Psoas muscle (tissue), 8 donors: ENCODE measurements around the gene PAQR4. TPM values are rescaled to one million over a fixed set of nuclear protein-coding genes. Genes with fewer than 3 reads are reported as not detected.
A peak's percentile ranks its signal among the peaks of the same experiment; 100 is the strongest.

Experiments
- ATAC-seq, 4 donors: fragments of 200-7000 bp; cut with Tn5 transposase; one replicate each; pipeline ENCODE4 v1.9.1; 2020; ENCODE audit warnings: moderate library complexity in 3 of 4, mild to moderate bottlenecking in 2 of 4
- DNase-seq, 2 donors: peaks; one replicate each; pipeline ENCODE4 v3.0.0-alpha.2; 2020
- H3K27ac ChIP-seq: fragments of 200-600 bp; one replicate; pipeline ENCODE4 v1.8.0; 2022
- H3K27me3 ChIP-seq, 3 donors: fragments of 200-600 bp in 1 of 3; one replicate each; pipeline versions ENCODE4 v1.6.1 to v1.8.0; 2013 to 2022; ENCODE audit warnings: low read length in 2 of 3, mild to moderate bottlenecking in 2 of 3, moderate library complexity in 1 of 3; ENCODE audit not compliant: insufficient read depth in 3 of 3
- H3K36me3 ChIP-seq, 2 donors: fragments of 200-600 bp in 1 of 2; one replicate each; pipeline versions ENCODE4 v1.6.1 to v1.8.0; 2013 to 2022; ENCODE audit warnings: low read depth in 1 of 2, mild to moderate bottlenecking in 1 of 2, moderate library complexity in 1 of 2; ENCODE audit not compliant: insufficient read depth in 1 of 2
- H3K4me1 ChIP-seq: fragments of 200-600 bp; one replicate; pipeline ENCODE4 v1.8.0; 2022
- H3K4me3 ChIP-seq: fragments of 200-600 bp; one replicate; pipeline ENCODE4 v1.8.0; 2022; ENCODE audit warnings: mild to moderate bottlenecking
- H3K9me3 ChIP-seq: fragments of 200-600 bp; one replicate; pipeline ENCODE4 v1.8.0; 2022
- WGBS, 3 donors: extraction: QIAGEN DNeasy Blood & Tissue Kit; methylation state at CpG; one replicate each; pipeline versions ENCODE4 v1.1.6 to v1.1.7; 2013; 5-methylcytosine and 5-hydroxymethylcytosine counted together
- intact Hi-C, 2 donors: fragments of 100-400 bp; cut with DNase I; formaldehyde crosslinking; loops; one replicate each; pipeline versions ENCODE4 v1.11.0 to v1.14.2; 2022
- polyA plus RNA-seq, 3 donors: library from polyadenylated mRNA; stranded (reverse); fragments of 200-250 nt; gene quantifications; one replicate each; pipeline ENCODE4 v1.2.3, GENCODE V29; 2013
- total RNA-seq, 4 donors: library from RNA; stranded (reverse); fragmentation: NEBNext Ultra II Directional in 2 of 4; extraction: Animal tissue kit (Norgen Biotek cat#: 25700) in 2 of 4; gene quantifications; one replicate each; pipeline versions ENCODE4 v1.2.1 to v1.2.4, GENCODE V29; 2021 to 2023
- TF ChIP-seq, protein P1 (sequence below): fragments of 200-600 bp; IDR thresholded peaks from one replicate; pipeline ENCODE4 v1.8.0; 2022; ENCODE audit warnings: antibody characterized with exemption
- donor health status: healthy with polysubstance abuse.
- donor health status: DM: no; HTN: no; CAD: no; lungs with moderate emphysema.
- donor health status: Bipolar disorder and iron deficiency.
- donor health status: healthy.
- donor health status: DM: yes; HTN: yes; CAD: no.
- donor health status: DM: no; HTN: no; CAD: no.
- donor health status: DM: no; HTN: no; CAD: no.
- donor health status: DM: yes; HTN: yes; CAD: no.

The PAQR4 gene
- total and polyA plus RNA-seq, 7 donors: 4.6 to 26.1 (median 12.3) TPM

DNA sequence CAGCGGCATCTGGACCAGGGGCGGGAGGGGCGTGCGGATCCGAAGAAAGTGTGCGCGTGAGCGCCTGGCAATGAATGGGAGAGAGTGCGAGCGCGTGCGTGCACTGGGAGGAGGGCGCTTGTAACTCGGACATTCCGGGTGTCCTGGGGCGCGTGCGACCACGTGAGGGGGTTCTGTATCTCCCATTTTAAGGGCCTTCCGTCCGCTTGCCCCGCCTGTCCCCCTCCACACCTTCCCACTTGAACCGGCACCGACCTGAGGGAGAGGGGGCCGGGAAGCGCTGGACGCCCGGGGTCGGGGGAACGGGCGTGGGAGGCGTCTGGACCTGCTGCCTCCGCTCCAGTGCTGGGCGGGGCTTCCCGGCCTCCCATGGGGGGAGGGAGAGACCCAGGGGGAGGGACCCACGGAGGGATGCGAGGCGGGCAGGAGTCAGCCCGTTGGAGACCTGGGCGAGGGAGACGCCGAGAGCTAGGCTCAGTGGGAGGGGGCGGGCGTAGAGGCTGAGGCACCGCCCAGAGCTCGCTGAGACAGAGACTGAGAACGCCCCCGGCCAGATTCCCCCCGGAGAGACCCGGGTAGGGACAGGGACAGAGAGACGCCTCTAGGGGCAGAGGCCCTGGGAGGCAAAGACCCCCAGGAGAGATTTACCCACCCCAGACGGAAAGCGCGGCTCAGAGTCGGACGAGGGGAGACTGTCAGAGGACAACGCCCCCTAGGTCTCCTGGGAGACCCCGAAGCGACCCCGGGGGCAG lies 5.2 kb upstream of the PAQR4 start, which contains the start of gene KREMEN2:
Gene KREMEN2 (plus strand): TSS at position 553 of the 752 bp plus-strand sequence. CDS start 246 bp downstream, outside the sequence.
- Histone ChIP-seq H3K9me3 (no peaks in the 10 kb centered on the region), H3K4me3 (peak within 1 kb of the TSS; percentile 53), H3K27me3 (peaks cover 0 to 87% (median 37%) of the 10 kb centered on the region in 3 donors), H3K4me1 (peaks cover 22% of the 10 kb centered on the region), H3K36me3 (no peaks in the 10 kb centered on the region), H3K27ac (no peak within 1 kb of the TSS)
- intact Hi-C loops: no loop called here
- TF ChIP-seq, protein P1, sequence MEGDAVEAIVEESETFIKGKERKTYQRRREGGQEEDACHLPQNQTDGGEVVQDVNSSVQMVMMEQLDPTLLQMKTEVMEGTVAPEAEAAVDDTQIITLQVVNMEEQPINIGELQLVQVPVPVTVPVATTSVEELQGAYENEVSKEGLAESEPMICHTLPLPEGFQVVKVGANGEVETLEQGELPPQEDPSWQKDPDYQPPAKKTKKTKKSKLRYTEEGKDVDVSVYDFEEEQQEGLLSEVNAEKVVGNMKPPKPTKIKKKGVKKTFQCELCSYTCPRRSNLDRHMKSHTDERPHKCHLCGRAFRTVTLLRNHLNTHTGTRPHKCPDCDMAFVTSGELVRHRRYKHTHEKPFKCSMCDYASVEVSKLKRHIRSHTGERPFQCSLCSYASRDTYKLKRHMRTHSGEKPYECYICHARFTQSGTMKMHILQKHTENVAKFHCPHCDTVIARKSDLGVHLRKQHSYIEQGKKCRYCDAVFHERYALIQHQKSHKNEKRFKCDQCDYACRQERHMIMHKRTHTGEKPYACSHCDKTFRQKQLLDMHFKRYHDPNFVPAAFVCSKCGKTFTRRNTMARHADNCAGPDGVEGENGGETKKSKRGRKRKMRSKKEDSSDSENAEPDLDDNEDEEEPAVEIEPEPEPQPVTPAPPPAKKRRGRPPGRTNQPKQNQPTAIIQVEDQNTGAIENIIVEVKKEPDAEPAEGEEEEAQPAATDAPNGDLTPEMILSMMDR: no peak
- WGBS, 3 donors: 0 to 1% (median 1%) methylated on average over 33 to 60 of the region's 60 CpGs
- DNase-seq (peak in 1 of 2 donors; percentile 50), ATAC-seq (no peak)

DNA sequence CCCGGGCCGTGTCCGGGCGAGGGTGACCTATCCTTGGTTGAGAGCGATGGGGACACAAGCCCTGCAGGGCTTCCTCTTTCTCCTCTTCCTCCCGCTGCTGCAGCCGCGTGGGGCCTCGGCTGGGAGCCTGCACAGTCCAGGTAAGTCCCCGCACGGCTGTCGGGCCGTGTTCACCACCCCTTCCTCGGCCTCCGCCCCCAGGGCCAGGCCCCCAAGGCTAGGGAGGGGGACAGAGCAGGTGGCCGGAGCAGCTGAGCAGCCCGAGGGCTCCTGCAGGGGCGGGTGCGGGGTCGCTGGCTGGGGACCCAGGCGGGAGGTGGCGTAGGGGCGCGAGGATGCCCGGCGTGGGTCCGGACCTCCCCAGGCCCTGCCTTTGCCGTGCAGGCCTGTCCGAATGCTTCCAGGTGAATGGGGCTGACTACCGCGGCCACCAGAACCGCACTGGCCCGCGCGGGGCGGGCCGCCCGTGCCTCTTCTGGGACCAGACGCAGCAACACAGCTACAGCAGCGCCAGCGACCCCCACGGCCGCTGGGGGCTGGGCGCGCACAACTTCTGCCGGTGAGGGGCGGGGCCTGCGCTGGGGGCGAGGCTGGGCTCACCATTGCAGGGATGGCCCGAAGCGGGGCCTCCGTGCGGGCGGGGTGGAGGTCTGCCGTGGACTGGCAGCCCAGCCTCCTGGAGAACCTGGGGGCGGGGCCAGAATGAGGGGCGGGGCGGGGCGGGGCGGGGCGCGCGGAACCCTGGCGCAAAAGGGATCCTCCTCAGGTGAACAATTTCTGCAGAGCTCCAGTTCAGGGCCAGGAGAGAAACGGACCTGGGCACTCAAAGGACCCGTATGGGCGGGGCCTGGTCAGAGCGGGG lies 4.4 kb upstream of the PAQR4 start:
- no peaks in the 10 kb centered on the region for H3K9me3 ChIP-seq
- no peak overlapping the region for H3K27ac ChIP-seq
- peaks cover 0 to 80% (median 37%) of the 10 kb centered on the region in 3 donors for H3K27me3 ChIP-seq
- peaks cover 22% of the 10 kb centered on the region for H3K4me1 ChIP-seq
- TF ChIP-seq, protein P1: no peak
- no peak for ATAC-seq
- peak overlapping the region; percentile 53 for H3K4me3 ChIP-seq
- 1 to 2% (median 1%) methylated on average over 43 to 68 of the region's 68 CpGs for WGBS, 3 donors
- DNase-seq: peak in 1 of 2 donors; percentile 58
- no peaks in the 10 kb centered on the region for H3K36me3 ChIP-seq
- intact Hi-C loops: no loop called here

DNA sequence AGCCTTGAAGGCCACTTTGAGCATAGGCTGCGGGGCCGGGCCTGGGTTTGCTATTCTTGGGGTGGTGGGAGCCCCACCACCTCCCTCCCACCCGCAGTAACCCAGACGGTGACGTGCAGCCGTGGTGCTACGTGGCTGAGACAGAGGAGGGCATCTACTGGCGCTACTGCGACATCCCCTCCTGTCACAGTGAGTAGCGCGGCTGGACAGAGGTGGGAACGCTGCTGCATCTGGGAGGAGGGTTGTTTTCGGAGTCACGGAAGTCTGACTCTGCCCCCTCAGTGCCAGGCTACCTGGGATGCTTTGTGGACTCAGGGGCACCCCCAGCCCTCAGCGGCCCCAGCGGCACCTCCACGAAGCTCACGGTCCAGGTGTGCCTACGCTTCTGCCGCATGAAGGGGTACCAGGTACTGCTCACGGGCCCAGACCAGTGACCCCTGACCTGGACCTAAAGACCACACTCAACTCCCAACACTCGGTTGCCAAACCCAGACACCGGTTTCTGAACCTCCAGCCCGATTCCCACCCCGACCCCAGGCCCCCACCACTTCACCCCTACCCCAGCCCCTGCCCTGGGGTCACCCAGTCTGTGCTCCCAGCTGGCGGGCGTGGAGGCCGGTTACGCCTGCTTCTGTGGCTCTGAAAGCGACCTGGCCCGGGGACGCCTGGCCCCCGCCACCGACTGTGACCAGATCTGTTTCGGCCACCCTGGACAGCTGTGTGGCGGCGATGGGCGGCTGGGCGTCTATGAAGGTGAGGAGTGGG lies 2.9 kb upstream of the PAQR4 start:
- TF ChIP-seq, protein P1: no peak
- WGBS, 3 donors: 50 to 57% (median 51%) methylated on average over 38 to 39 of the region's 39 CpGs
- H3K4me3 ChIP-seq: peak overlapping the region; percentile 34
- no peaks in the 10 kb centered on the region for H3K9me3 ChIP-seq
- peaks cover 0 to 74% (median 37%) of the 10 kb centered on the region in 3 donors for H3K27me3 ChIP-seq
- ATAC-seq (no peak), DNase-seq (no peak)
- intact Hi-C loops: no loop called here
- H3K27ac ChIP-seq: no peak overlapping the region
- H3K4me1 ChIP-seq: peaks cover 32% of the 10 kb centered on the region
- no peaks in the 10 kb centered on the region for H3K36me3 ChIP-seq

DNA sequence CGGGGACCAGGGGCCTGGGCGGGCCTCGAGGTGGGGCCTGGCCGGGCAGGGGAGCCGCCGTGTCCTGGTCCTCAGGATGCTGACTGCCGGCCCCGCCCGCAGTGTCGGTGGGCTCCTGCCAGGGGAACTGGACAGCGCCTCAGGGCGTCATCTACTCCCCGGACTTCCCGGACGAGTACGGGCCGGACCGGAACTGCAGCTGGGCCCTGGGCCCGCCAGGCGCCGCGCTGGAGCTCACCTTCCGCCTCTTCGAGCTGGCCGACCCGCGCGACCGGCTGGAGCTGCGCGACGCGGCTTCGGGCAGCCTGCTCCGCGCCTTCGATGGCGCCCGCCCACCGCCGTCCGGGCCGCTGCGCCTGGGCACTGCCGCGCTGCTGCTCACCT lies 2.3 kb upstream of the PAQR4 start:
- peak overlapping the region; percentile 34 for H3K4me3 ChIP-seq
- ATAC-seq: no peak
- no peaks in the 10 kb centered on the region for H3K36me3 ChIP-seq
- peaks cover 32% of the 10 kb centered on the region for H3K4me1 ChIP-seq
- intact Hi-C loops: no loop called here
- TF ChIP-seq, protein P1: no peak
- 2 to 4% (median 3%) methylated on average over 20 to 46 of the region's 46 CpGs for WGBS, 3 donors
- no peaks in the 10 kb centered on the region for H3K9me3 ChIP-seq
- DNase-seq: no peak
- peaks cover 0 to 68% (median 37%) of the 10 kb centered on the region in 3 donors for H3K27me3 ChIP-seq
- no peak overlapping the region for H3K27ac ChIP-seq
